ENCODE measurements around the gene CYP8B1.

DNA sequence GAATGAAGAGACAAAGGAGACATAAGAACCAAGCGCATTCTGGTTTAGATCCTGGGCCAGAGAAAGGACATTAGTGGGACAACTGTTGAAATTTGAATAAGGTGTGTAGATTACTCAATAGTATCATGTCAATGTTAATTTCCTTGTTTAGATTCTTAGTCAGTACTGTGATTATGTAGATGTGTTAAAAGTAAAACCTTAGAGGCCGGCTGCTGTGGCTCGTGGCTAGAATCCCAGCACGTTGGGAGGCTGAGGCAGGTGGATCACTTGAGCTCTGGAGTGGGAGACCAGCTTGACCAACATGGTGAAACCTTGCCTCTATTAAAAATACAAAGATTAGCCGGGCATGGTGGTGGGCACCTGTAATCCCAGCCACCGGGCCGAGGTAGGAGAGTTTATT lies 26.7 kb downstream of the CYP8B1 start:
- no peak for TF ChIP-seq POLR2A (IDR thresholded peaks at IDR 0.05)
- TF ChIP-seq, protein P1, sequence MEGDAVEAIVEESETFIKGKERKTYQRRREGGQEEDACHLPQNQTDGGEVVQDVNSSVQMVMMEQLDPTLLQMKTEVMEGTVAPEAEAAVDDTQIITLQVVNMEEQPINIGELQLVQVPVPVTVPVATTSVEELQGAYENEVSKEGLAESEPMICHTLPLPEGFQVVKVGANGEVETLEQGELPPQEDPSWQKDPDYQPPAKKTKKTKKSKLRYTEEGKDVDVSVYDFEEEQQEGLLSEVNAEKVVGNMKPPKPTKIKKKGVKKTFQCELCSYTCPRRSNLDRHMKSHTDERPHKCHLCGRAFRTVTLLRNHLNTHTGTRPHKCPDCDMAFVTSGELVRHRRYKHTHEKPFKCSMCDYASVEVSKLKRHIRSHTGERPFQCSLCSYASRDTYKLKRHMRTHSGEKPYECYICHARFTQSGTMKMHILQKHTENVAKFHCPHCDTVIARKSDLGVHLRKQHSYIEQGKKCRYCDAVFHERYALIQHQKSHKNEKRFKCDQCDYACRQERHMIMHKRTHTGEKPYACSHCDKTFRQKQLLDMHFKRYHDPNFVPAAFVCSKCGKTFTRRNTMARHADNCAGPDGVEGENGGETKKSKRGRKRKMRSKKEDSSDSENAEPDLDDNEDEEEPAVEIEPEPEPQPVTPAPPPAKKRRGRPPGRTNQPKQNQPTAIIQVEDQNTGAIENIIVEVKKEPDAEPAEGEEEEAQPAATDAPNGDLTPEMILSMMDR (IDR thresholded peaks at IDR 0.05), result no peak

Measured in prostate gland (tissue), 2 donors.